Chondrocyte (in vitro differentiated cells): ENCODE data around the gene CHRNA4. TPM values are rescaled to one million over a fixed set of nuclear protein-coding genes. Genes with fewer than 3 reads are reported as not detected.

Source experiments
- DNase-seq: peaks from one replicate; pipeline ENCODE4 v3.0.0; 2021; ENCODE audit warnings: mixed read lengths, low spot score
- H3K27ac Mint-ChIP-seq: one replicate; pipeline ENCODE4 v1.8.0; 2021; ENCODE audit warnings: mild to moderate bottlenecking, moderate library complexity, mixed read lengths; ENCODE audit not compliant: unreplicated experiment
- H3K27me3 Mint-ChIP-seq: 2 replicates; pipeline ENCODE4 v1.8.0; 2021; ENCODE audit warnings: low read depth, mixed read lengths
- H3K36me3 Mint-ChIP-seq: 2 replicates; pipeline ENCODE4 v1.8.0; 2021; ENCODE audit warnings: low read depth, mixed read lengths
- H3K4me1 Mint-ChIP-seq: 2 replicates; pipeline ENCODE4 v1.8.0; 2021; ENCODE audit warnings: low read depth, mild to moderate bottlenecking, mixed read lengths
- H3K4me3 Mint-ChIP-seq: one replicate; pipeline ENCODE4 v1.8.0; 2021; ENCODE audit warnings: mild to moderate bottlenecking, moderate library complexity, mixed read lengths; ENCODE audit not compliant: unreplicated experiment
- H3K9me3 Mint-ChIP-seq: 2 replicates; pipeline ENCODE4 v1.8.0; 2021; ENCODE audit warnings: low read depth, mixed read lengths
- CTCF ChIP-seq: fragments of 200-600 bp; sonication (generic); IDR thresholded peaks from 2 replicates; pipeline ENCODE4 v1.5.0; 2021; ENCODE audit warnings: antibody characterized with exemption, mild to moderate bottlenecking, moderate library complexity
- total RNA-seq: library from RNA; stranded (reverse); gene quantifications from 3 replicates; pipeline ENCODE4 v1.2.1, GENCODE V29; 2021

The CHRNA4 gene
- total RNA-seq, 1 donor from 2014 or later: not detected

- Mint-ChIP-seq H3K27ac (no peak overlapping the region), H3K4me3 (no peak overlapping the region), H3K4me1 (no peaks in the 10 kb centered on the region), H3K9me3 (peaks cover 11% of the 10 kb centered on the region), H3K36me3 (peaks cover 5% of the 10 kb centered on the region), H3K27me3 (peaks cover 18% of the 10 kb centered on the region)
- TF ChIP-seq CTCF: no peak
- DNase-seq: no peak
Observed at GRCh38 chr20:63305393-63305792, 55.8 kb downstream of the CHRNA4 start.

GRCh38 chr20:63303095-63303666 lies 58.0 kb downstream of the CHRNA4 start:
- H3K27me3 Mint-ChIP-seq: peaks cover 30% of the 10 kb centered on the region
- H3K27ac Mint-ChIP-seq: no peak overlapping the region
- no peak for DNase-seq
- no peak for TF ChIP-seq CTCF
- H3K4me1 Mint-ChIP-seq: no peaks in the 10 kb centered on the region
- peaks cover 5% of the 10 kb centered on the region for H3K36me3 Mint-ChIP-seq
- peaks cover 11% of the 10 kb centered on the region for H3K9me3 Mint-ChIP-seq
- H3K4me3 Mint-ChIP-seq: no peak overlapping the region

GRCh38 chr20:63301671-63302070 lies 59.5 kb downstream of the CHRNA4 start:
- no peak overlapping the region for H3K27ac Mint-ChIP-seq

GRCh38 chr20:63298731-63299312 lies 62.3 kb downstream of the CHRNA4 start:
- Mint-ChIP-seq H3K9me3 (peaks cover 11% of the 10 kb centered on the region), H3K4me3 (no peak overlapping the region), H3K36me3 (peaks cover 5% of the 10 kb centered on the region), H3K27me3 (peaks cover 26% of the 10 kb centered on the region), H3K27ac (no peak overlapping the region), H3K4me1 (no peaks in the 10 kb centered on the region)
- TF ChIP-seq CTCF: no peak
- DNase-seq: no peak

More at GRCh38 chr20:63301671-63302070, 59.5 kb downstream of the CHRNA4 start:
- TF ChIP-seq CTCF: no peak
- no peak overlapping the region for H3K4me3 Mint-ChIP-seq
- peaks cover 11% of the 10 kb centered on the region for H3K9me3 Mint-ChIP-seq
- no peak for DNase-seq
- no peaks in the 10 kb centered on the region for H3K4me1 Mint-ChIP-seq
- H3K36me3 Mint-ChIP-seq: peaks cover 5% of the 10 kb centered on the region
- H3K27me3 Mint-ChIP-seq: peaks cover 30% of the 10 kb centered on the region

GRCh38 chr20:63297796-63298572 lies 63.2 kb downstream of the CHRNA4 start:
- Mint-ChIP-seq H3K4me1 (no peaks in the 10 kb centered on the region), H3K4me3 (no peak overlapping the region), H3K27ac (no peak overlapping the region), H3K36me3 (peaks cover 5% of the 10 kb centered on the region), H3K27me3 (peaks cover 26% of the 10 kb centered on the region), H3K9me3 (peaks cover 11% of the 10 kb centered on the region)
- no peak for TF ChIP-seq CTCF
- no peak for DNase-seq
